IPS-15b (cell line): ENCODE measurements around the gene FAM171A1.

Experiments used
- H3K27me3 ChIP-seq: one replicate; pipeline ENCODE4 v1.6.1; 2013; ENCODE audit warnings: low read length; ENCODE audit not compliant: control insufficient read depth, insufficient read depth
- H3K36me3 ChIP-seq: one replicate; pipeline ENCODE4 v1.6.1; 2013; ENCODE audit warnings: low read length; ENCODE audit not compliant: control insufficient read depth, insufficient read depth
- H3K4me1 ChIP-seq: one replicate; pipeline ENCODE4 v1.6.1; 2013; ENCODE audit warnings: mild to moderate bottlenecking, low read length; ENCODE audit not compliant: control insufficient read depth, insufficient read depth
- H3K4me3 ChIP-seq: one replicate; pipeline ENCODE4 v1.5.1; 2013; ENCODE audit warnings: low read depth, low read length
- H3K9ac ChIP-seq: one replicate; pipeline ENCODE4 v1.6.1; 2013; ENCODE audit warnings: low read depth, mild to moderate bottlenecking, low read length
- H3K9me3 ChIP-seq: one replicate; pipeline ENCODE4 v1.6.1; 2013; ENCODE audit warnings: mild to moderate bottlenecking, low read length; ENCODE audit not compliant: control insufficient read depth, insufficient read depth

FAM171A1 gene

GRCh38 chr10:15265056-15265455, 106.0 kb downstream of the FAM171A1 start:
- H3K36me3 ChIP-seq = peaks cover 9% of the 10 kb centered on the region
- H3K9ac ChIP-seq = no peak overlapping the region
- H3K27me3 ChIP-seq = no peaks in the 10 kb centered on the region
- H3K9me3 ChIP-seq = peaks cover 5% of the 10 kb centered on the region
- no peaks in the 10 kb centered on the region for H3K4me1 ChIP-seq
- no peak overlapping the region for H3K4me3 ChIP-seq

DNA sequence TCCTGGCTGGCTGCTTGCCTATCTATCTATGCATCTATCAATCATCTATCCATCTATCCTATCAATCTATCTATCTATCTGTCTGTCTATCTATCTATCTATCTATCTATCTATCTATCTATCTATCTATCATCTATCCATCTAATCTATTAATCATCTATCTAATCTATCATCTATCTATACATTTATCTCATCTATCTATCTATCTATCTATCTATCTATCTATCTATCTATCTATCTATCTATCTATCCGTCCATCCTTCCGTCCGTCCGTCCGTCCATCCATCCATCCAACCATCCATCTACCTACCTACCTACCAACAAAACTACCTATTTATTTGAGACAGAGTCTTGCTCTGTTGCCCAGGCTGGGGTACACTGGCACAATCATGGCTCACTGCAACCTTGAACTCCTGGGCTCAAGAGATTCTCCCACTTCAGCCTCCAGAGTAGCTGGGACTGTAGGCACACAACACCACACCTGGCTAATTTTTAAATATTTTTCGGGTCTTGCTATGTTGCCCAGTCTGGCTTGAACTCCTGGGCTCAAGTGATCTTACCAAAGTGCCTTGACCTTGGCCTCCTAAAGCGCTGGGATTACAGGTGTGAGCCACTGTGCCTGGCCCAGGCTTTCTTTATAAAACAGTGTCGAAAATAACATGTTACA, 107.3 kb downstream of the FAM171A1 start:
- no peak overlapping the region for H3K4me3 ChIP-seq
- peaks cover 3% of the 10 kb centered on the region for H3K36me3 ChIP-seq
- no peaks in the 10 kb centered on the region for H3K9me3 ChIP-seq
- H3K4me1 ChIP-seq = no peaks in the 10 kb centered on the region
- H3K27me3 ChIP-seq = no peaks in the 10 kb centered on the region
- H3K9ac ChIP-seq = no peak overlapping the region

DNA sequence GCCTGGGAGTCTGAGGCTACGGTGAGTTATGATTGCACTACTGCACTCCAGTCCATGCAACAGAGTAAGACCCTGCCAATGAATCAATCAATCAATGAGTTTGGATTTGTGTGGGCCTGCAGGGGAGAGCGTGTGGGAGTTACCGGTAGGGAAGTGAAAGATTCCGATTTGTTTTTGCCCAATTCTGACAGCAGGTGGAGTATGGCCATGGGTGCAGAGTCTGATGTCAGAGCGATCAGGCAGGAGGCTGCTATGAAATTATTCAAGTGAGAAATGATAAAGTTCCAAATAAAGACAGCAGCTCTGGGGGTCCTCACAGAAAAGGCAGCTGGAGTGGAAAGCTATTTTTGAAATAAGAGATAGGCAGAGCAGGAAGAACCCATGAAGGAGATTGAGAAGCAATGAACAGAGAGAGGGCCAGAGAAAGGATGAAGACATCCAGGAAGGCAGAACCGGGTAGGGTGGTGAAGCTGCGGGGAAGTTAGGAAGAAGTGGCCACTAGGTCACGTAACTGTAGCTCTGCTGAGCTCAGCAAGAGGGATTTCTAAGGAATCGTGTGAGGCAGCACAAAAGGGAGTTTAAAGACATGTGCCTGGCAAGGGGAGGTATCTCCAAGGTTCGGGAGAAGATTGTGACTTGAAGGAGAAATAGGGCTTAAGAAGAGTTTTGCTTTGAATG, 108.9 kb downstream of the FAM171A1 start:
- H3K4me3 ChIP-seq = no peak overlapping the region
- no peaks in the 10 kb centered on the region for H3K36me3 ChIP-seq
- no peaks in the 10 kb centered on the region for H3K27me3 ChIP-seq
- H3K9ac ChIP-seq = no peak overlapping the region
- no peaks in the 10 kb centered on the region for H3K4me1 ChIP-seq
- H3K9me3 ChIP-seq = no peaks in the 10 kb centered on the region

DNA sequence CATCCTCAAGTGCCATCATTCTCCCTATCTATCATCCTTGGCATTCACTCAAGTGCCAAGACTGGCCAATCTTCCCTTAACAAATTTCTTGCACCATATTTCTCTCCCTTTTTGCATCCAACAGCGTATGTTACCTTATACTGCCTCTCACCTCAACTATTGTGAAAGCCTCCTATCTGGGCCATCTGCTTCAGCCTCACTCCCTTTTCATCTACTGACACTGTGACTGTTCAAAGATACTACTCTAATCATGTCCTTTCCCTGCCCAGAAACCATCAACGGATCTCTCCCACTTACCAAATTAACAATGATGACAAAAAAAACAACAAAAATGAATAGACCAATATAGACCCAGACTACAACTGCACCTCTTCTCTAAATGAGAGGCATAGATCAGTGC, 112.0 kb downstream of the FAM171A1 start:
- H3K36me3 ChIP-seq = no peaks in the 10 kb centered on the region
- H3K4me1 ChIP-seq = peaks cover 10% of the 10 kb centered on the region
- no peak overlapping the region for H3K9ac ChIP-seq
- no peak overlapping the region for H3K4me3 ChIP-seq
- no peaks in the 10 kb centered on the region for H3K9me3 ChIP-seq
- H3K27me3 ChIP-seq = no peaks in the 10 kb centered on the region

- Histone ChIP-seq H3K9ac (no peak overlapping the region), H3K36me3 (no peaks in the 10 kb centered on the region), H3K9me3 (no peaks in the 10 kb centered on the region), H3K4me1 (peaks cover 10% of the 10 kb centered on the region), H3K4me3 (no peak overlapping the region), H3K27me3 (no peaks in the 10 kb centered on the region)
These were observed 112.8 kb downstream of the FAM171A1 start for GRCh38 chr10:15258255-15258654.

DNA sequence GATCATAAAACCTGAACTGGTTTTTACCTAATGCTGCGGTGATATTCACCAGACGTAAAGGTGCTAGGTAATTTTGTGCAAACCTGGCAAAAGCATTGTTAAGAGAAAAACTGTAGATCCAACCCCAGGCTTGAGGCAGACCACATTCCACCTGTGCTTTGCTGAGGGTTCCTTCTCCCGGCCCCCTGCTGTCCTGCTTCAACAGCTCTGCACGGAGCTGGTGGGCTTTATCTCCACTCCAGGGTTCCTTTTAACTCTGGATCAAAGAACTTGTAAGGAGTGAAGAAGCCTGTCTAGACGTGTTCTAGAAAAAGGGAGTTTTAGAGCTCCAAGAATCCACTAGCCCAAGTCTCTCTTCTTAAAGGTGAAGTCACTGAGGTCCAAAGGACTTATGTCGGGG, 115.1 kb downstream of the FAM171A1 start:
- H3K9ac ChIP-seq = no peak overlapping the region
- no peaks in the 10 kb centered on the region for H3K36me3 ChIP-seq
- no peak overlapping the region for H3K4me3 ChIP-seq
- no peaks in the 10 kb centered on the region for H3K27me3 ChIP-seq
- no peaks in the 10 kb centered on the region for H3K9me3 ChIP-seq
- H3K4me1 ChIP-seq = peaks cover 10% of the 10 kb centered on the region

DNA sequence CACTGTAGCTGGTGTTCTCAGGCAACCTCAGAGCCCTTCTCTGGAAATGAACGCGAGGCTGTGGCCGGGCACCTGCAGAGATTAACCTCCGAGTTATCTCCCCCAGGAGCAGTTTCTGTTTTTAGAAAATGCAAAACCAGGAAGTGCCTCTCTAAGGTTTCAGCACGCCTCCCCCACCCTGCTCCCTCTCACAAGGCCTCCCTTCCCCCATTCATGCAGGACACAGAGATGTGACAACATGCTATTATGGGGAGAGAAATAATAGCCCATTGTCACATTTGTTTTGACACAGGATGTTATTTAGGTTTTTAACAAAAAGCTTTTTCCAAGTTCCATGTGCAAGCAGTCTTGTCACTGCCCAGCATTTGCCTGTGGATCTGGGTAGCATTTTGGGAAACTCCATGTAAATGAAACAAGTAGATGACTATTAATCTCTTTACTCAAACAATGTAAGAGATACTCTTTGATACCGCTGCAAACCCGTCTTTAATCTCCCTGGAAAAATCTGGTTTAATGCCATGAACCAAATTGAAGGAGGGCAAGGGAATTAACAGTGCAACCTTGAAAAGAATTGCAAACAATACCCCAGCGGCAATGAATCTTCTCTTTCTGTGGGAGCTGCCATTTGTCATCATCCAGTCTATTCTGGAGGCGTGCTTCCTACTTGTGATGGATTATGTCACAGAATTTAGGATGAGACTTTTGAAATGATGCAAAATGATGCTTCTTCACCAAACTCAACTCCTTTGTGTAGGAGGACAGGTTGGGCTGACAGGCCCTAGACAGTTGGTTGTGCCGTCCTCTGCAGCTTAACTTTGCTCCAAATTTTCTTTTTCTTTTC, 116.1 kb downstream of the FAM171A1 start:
- Histone ChIP-seq H3K36me3 (no peaks in the 10 kb centered on the region), H3K27me3 (no peaks in the 10 kb centered on the region), H3K9ac (no peak overlapping the region), H3K9me3 (no peaks in the 10 kb centered on the region), H3K4me3 (no peak overlapping the region), H3K4me1 (peaks cover 10% of the 10 kb centered on the region)

GRCh38 chr10:15253951-15254807, 116.9 kb downstream of the FAM171A1 start:
- Histone ChIP-seq H3K9me3 (no peaks in the 10 kb centered on the region), H3K4me1 (peaks cover 10% of the 10 kb centered on the region), H3K9ac (no peak overlapping the region), H3K4me3 (no peak overlapping the region), H3K27me3 (no peaks in the 10 kb centered on the region), H3K36me3 (no peaks in the 10 kb centered on the region)

GRCh38 chr10:15252396-15252795, 118.7 kb downstream of the FAM171A1 start:
- no peak overlapping the region for H3K4me3 ChIP-seq
- H3K9ac ChIP-seq = no peak overlapping the region
- H3K4me1 ChIP-seq = peaks cover 10% of the 10 kb centered on the region
- H3K36me3 ChIP-seq = no peaks in the 10 kb centered on the region
- no peaks in the 10 kb centered on the region for H3K27me3 ChIP-seq
- no peaks in the 10 kb centered on the region for H3K9me3 ChIP-seq

GRCh38 chr10:15251791-15252380, 119.2 kb downstream of the FAM171A1 start:
- Histone ChIP-seq H3K9ac (no peak overlapping the region), H3K36me3 (no peaks in the 10 kb centered on the region), H3K27me3 (no peaks in the 10 kb centered on the region), H3K9me3 (no peaks in the 10 kb centered on the region), H3K4me1 (peaks cover 10% of the 10 kb centered on the region), H3K4me3 (no peak overlapping the region)

GRCh38 chr10:15245530-15245929, 125.6 kb downstream of the FAM171A1 start:
- Histone ChIP-seq H3K36me3 (no peaks in the 10 kb centered on the region), H3K27me3 (no peaks in the 10 kb centered on the region), H3K4me3 (no peak overlapping the region), H3K9ac (no peak overlapping the region), H3K4me1 (no peaks in the 10 kb centered on the region), H3K9me3 (no peaks in the 10 kb centered on the region)
